SU-DHL-6 (cell line): ENCODE data around the gene ZNF304.

Source experiments
- H2AFZ ChIP-seq: fragments of 200-600 bp; sonication (generic); 2 replicates; pipeline ENCODE4 v1.6.1; 2014; ENCODE audit warnings: low read depth, mild to moderate bottlenecking, moderate library complexity, mixed read lengths, antibody characterized with exemption, low read length; ENCODE audit not compliant: severe bottlenecking
- H3F3A ChIP-seq: fragments of 200-600 bp; shearing (Covaris generic); 2 replicates; pipeline ENCODE4 v1.6.0; 2016; ENCODE audit warnings: antibody characterized with exemption, mild to moderate bottlenecking; ENCODE audit not compliant: insufficient read depth
- H3K27ac ChIP-seq: fragments of 200-600 bp; sonication (generic); 2 replicates; pipeline ENCODE4 v1.5.1; 2016; ENCODE audit warnings: low read depth, mild to moderate bottlenecking, low read length, moderate library complexity, mixed read lengths
- H3K27me3 ChIP-seq: fragments of 200-600 bp; sonication (generic), shearing (Covaris generic); 2 replicates; pipeline ENCODE4 v1.6.0; 2014; ENCODE audit warnings: mild to moderate bottlenecking, low read length
- H3K36me3 ChIP-seq: fragments of 200-600 bp; sonication (generic); 2 replicates; pipeline ENCODE4 v1.6.1; 2014; ENCODE audit warnings: mild to moderate bottlenecking, low read length, mixed read lengths
- H3K4me2 ChIP-seq: fragments of 300-600, 200-600 bp; shearing (Covaris generic), sonication (generic); 2 replicates; pipeline ENCODE4 v1.6.0; 2014; ENCODE audit warnings: low read length, low read depth, mild to moderate bottlenecking; ENCODE audit not compliant: poor library complexity, severe bottlenecking
- H3K4me3 ChIP-seq: fragments of 200-600 bp; sonication (generic); 2 replicates; pipeline ENCODE4 v1.5.1; 2014; ENCODE audit warnings: antibody characterized with exemption, low read length, mild to moderate bottlenecking, mixed read lengths; ENCODE audit not compliant: insufficient read depth, poor library complexity, severe bottlenecking
- H3K79me2 ChIP-seq: fragments of 200-600 bp; sonication (generic); 2 replicates; pipeline ENCODE4 v1.6.1; 2014; ENCODE audit warnings: mild to moderate bottlenecking, low read length, moderate library complexity; ENCODE audit not compliant: insufficient read depth
- H3K9ac ChIP-seq: fragments of 200-600 bp; sonication (generic); 2 replicates; pipeline ENCODE4 v1.7.0; 2014; ENCODE audit warnings: mild to moderate bottlenecking, low read length
- H3K9me2 ChIP-seq: fragments of 200-600 bp; sonication (generic); replicated peaks from 2 replicates; pipeline ENCODE4 v1.6.1; 2014; ENCODE audit warnings: low read length; ENCODE audit not compliant: insufficient read depth
- H3K9me3 ChIP-seq: fragments of 200-600 bp; sonication (generic); 2 replicates; pipeline ENCODE4 v1.6.1; 2014; ENCODE audit warnings: low read length, mixed read lengths; ENCODE audit not compliant: insufficient read depth
- H4K20me1 ChIP-seq: fragments of 200-600 bp; sonication (generic); 2 replicates; pipeline ENCODE4 v1.6.1; 2014; ENCODE audit warnings: low read depth, mild to moderate bottlenecking, antibody characterized with exemption, low read length, moderate library complexity, mixed read lengths
- EZH2phosphoT487 ChIP-seq: fragments of 200-600 bp; sonication (generic), shearing (Covaris generic); conservative IDR thresholded peaks from 2 replicates; pipeline ENCODE4 v1.6.1; 2018; ENCODE audit warnings: mild to moderate bottlenecking, antibody characterized with exemption, low read length, moderate library complexity, mixed read lengths
- TF ChIP-seq, protein P1 (sequence below): fragments of 200-600 bp; sonication (generic); IDR thresholded peaks from one replicate; pipeline ENCODE4 v1.5.1; 2017; ENCODE audit warnings: antibody characterized with exemption, mild to moderate bottlenecking, low read length, moderate library complexity; ENCODE audit not compliant: insufficient read depth, poor library complexity, severe bottlenecking

Gene ZNF304

DNA sequence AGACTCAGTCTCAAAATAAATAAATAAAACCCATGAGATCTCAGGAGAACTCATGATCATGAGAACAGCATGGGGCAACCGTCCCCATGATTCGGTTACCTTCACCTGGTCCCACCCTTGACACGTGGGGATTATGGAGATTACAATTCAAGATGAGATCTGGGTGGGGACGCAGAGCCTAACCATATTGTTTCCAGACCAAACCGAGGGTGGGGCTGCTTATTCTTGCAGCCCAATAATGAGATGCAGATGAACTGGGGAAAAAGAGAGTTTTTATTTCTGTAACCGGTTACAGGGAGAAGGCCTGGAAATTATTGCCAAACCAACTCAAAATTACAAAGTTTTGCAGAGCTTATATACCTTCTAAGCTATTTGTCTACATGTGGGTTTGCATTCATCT is 25.1 kb downstream of the ZNF304 start:
- H3K4me3 ChIP-seq, result no peak overlapping the region
- no peaks in the 10 kb centered on the region for H3K79me2 ChIP-seq
- H3K27me3 ChIP-seq, result no peaks in the 10 kb centered on the region
- H3K9me2 ChIP-seq, result no peaks in the 10 kb centered on the region
- TF ChIP-seq EZH2phosphoT487, result no peak
- TF ChIP-seq, protein P1, sequence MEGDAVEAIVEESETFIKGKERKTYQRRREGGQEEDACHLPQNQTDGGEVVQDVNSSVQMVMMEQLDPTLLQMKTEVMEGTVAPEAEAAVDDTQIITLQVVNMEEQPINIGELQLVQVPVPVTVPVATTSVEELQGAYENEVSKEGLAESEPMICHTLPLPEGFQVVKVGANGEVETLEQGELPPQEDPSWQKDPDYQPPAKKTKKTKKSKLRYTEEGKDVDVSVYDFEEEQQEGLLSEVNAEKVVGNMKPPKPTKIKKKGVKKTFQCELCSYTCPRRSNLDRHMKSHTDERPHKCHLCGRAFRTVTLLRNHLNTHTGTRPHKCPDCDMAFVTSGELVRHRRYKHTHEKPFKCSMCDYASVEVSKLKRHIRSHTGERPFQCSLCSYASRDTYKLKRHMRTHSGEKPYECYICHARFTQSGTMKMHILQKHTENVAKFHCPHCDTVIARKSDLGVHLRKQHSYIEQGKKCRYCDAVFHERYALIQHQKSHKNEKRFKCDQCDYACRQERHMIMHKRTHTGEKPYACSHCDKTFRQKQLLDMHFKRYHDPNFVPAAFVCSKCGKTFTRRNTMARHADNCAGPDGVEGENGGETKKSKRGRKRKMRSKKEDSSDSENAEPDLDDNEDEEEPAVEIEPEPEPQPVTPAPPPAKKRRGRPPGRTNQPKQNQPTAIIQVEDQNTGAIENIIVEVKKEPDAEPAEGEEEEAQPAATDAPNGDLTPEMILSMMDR, result no peak
- peaks cover 15% of the 10 kb centered on the region; the same call in 1 of the 2 replicates for H3K9me3 ChIP-seq
- no peaks in the 10 kb centered on the region for H3F3A ChIP-seq
- H4K20me1 ChIP-seq, result no peaks in the 10 kb centered on the region
- no peak overlapping the region for H2AFZ ChIP-seq
- H3K27ac ChIP-seq, result no peak overlapping the region
- H3K4me2 ChIP-seq, result no peak overlapping the region
- H3K9ac ChIP-seq, result no peak overlapping the region
- peaks cover 33% of the 10 kb centered on the region for H3K36me3 ChIP-seq

DNA sequence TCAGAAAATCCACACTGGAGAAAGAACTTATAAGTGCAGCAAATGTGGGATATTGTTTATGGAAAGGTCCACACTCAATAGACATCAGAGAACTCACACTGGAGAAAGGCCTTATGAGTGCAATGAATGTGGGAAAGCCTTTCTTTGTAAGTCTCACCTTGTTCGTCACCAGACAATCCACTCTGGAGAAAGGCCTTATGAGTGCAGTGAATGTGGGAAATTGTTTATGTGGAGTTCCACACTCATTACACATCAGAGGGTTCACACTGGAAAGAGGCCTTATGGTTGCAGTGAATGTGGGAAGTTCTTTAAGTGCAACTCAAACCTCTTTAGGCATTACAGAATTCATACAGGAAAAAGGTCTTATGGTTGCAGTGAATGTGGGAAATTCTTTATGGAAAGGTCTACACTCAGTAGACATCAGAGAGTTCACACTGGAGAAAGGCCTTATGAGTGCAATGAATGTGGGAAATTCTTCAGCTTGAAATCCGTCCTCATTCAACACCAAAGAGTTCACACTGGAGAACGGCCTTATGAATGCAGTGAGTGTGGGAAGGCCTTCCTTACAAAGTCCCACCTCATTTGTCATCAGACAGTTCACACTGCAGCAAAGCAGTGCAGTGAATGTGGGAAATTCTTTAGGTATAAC is 26.6 kb downstream of the ZNF304 start:
- Histone ChIP-seq H3K27me3 (no peaks in the 10 kb centered on the region), H3K36me3 (peaks cover 32% of the 10 kb centered on the region), H3K9me2 (no peaks in the 10 kb centered on the region), H3K79me2 (no peaks in the 10 kb centered on the region), H3K4me2 (no peak overlapping the region), H3F3A (no peaks in the 10 kb centered on the region), H3K4me3 (no peak overlapping the region), H2AFZ (no peak overlapping the region), H4K20me1 (no peaks in the 10 kb centered on the region), H3K9ac (no peak overlapping the region), H3K27ac (no peak overlapping the region), H3K9me3 (peaks cover 15% of the 10 kb centered on the region; the same call in 1 of the 2 replicates)
- TF ChIP-seq EZH2phosphoT487, result no peak
- TF ChIP-seq, protein P1, result no peak

DNA sequence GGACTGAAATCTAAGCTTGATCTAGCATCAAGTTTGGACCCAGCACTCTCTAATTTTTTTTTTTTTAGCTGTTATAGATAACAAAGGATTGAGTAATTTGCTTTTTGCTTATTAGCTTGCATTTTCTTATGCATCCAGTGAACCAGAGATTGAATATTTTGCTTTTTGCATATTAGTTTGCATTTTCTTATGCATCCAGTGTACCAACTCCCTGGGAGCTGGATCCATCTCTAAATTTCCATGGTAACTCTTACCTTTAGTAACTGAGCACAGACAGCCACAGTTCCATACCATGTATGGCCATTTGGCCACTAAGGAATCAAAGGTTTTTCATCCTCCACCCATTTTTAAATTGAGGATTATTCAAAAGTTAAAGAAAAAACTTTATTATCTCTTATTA is 29.9 kb downstream of the ZNF304 start:
- TF ChIP-seq EZH2phosphoT487, result no peak
- TF ChIP-seq, protein P1, result no peak
- Histone ChIP-seq H3K4me2 (no peak overlapping the region), H3K4me3 (no peak overlapping the region), H3K9me3 (peaks cover 15% of the 10 kb centered on the region; the same call in 1 of the 2 replicates), H4K20me1 (no peaks in the 10 kb centered on the region), H3K27ac (no peak overlapping the region), H3K79me2 (no peaks in the 10 kb centered on the region), H3K9me2 (no peaks in the 10 kb centered on the region), H2AFZ (no peak overlapping the region), H3F3A (no peaks in the 10 kb centered on the region), H3K9ac (no peak overlapping the region), H3K36me3 (peaks cover 17% of the 10 kb centered on the region), H3K27me3 (no peaks in the 10 kb centered on the region)
